K562 (cell line): ENCODE measurements around the gene UHMK1.

Experiments
- BRF1 ChIP-seq: IDR thresholded peaks from 3 replicates; pipeline ENCODE4 v1.6.1; 2011; ENCODE audit warnings: borderline replicate concordance, mild to moderate bottlenecking; ENCODE audit not compliant: insufficient read length; ENCODE audit errors: extremely low read depth
- FOXK2 ChIP-seq, 2 experiments: fragments of 450-650 bp; IDR thresholded peaks in 1 of 2; conservative IDR thresholded peaks in 1 of 2; 2 replicates each; pipeline ENCODE4 v1.6.1; 2016; ENCODE audit warnings: low read depth in 2 of 2, mild to moderate bottlenecking in 1 of 2
- NCOA1 ChIP-seq: fragments of 450-650 bp; IDR thresholded peaks from 2 replicates; pipeline ENCODE4 v1.6.1; 2016; ENCODE audit warnings: low read depth
- NR2C1 ChIP-seq, 2 experiments: fragments of 450-650 bp; IDR thresholded peaks; 2 replicates each; pipeline ENCODE4 v1.6.1; 2017; ENCODE audit warnings: mild to moderate bottlenecking in 2 of 2, antibody characterized with exemption in 1 of 2, inconsistent platforms in 1 of 2, missing compliant biosample characterization in 1 of 2, missing genetic modification characterization in 1 of 2
- NR2F6 ChIP-seq: fragments of 450-650 bp; formaldehyde crosslinking; IDR thresholded peaks from 2 replicates; pipeline ENCODE4 v1.4.0; 2020; ENCODE audit warnings: mild to moderate bottlenecking
- SMC3 ChIP-seq: conservative IDR thresholded peaks from 2 replicates; pipeline ENCODE4 v1.6.1; 2011; ENCODE audit warnings: low read depth, low read length, improper control_type of control experiment; ENCODE audit not compliant: insufficient read depth
- SRSF1 ChIP-seq: fragments of 200-400 bp; formaldehyde crosslinking; IDR thresholded peaks from 2 replicates; pipeline ENCODE4 v1.6.1; 2017; ENCODE audit warnings: mild to moderate bottlenecking, low read depth, low read length, moderate library complexity
- TF ChIP-seq, protein P1 (sequence below): fragments of 450-650 bp; IDR thresholded peaks from 2 replicates; pipeline ENCODE4 v1.6.1; 2017; ENCODE audit warnings: antibody characterized with exemption, mild to moderate bottlenecking
- TF ChIP-seq, protein P2 (sequence below): fragments of 250-450 bp; sonication (Bioruptor Pico); IDR thresholded peaks from 2 replicates; pipeline ENCODE4 v1.5.0; 2021; ENCODE audit warnings: mild to moderate bottlenecking, borderline replicate concordance
- TF ChIP-seq, protein P3 (sequence below), 3 experiments: IDR thresholded peaks in 2 of 3; conservative IDR thresholded peaks in 1 of 3; 2 replicates each; pipeline ENCODE4 v1.5.1; 2011 to 2012; ENCODE audit warnings: low read length in 3 of 3, mild to moderate bottlenecking in 3 of 3, control low read depth in 2 of 3, improper control_type of control experiment in 1 of 3, inconsistent platforms in 1 of 3, low read depth in 1 of 3, mixed read lengths in 1 of 3, moderate library complexity in 1 of 3; ENCODE audit not compliant: insufficient read depth in 2 of 3

DNA sequence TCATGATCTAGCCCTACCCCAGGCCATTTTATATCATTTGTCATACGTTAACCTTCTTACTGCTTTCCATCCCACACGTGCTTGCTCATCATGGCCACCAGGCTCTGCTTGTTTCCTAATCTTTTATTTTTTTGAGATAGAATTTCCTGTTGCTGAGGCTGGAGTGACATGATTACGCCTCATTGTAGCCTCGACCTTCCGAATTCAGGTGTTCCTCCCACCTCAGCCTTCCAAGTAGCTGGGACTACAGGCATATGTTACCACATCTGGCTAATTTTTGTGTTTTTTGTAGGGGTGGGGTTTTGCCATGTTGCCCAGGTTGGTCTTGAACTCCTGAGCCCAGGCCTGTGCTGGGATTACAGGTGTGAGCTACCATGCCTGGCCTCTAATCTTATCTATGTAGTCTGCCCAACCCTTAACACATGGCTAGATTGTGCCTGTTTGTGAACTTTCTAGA, 67.2 kb downstream of the UHMK1 start:
- TF ChIP-seq NCOA1 (no peak), FOXK2 (conservative IDR thresholded peaks at IDR 0.05 in 1 of 2, IDR thresholded peaks at IDR 0.05 in 1 of 2; ENCODE audit: low read depth in 2 of 2) (peak; percentile 47 to 64; a peak in 1 of 4 replicates), SMC3 (no peak), BRF1 (no peak), NR2F6 (CRISPR knock-in tag) (no peak), NR2C1 (IDR thresholded peaks at IDR 0.05) (no peak), NR2C1 (tag; IDR thresholded peaks at IDR 0.05) (no peak), SRSF1 (no peak)
- TF ChIP-seq, protein P1, sequence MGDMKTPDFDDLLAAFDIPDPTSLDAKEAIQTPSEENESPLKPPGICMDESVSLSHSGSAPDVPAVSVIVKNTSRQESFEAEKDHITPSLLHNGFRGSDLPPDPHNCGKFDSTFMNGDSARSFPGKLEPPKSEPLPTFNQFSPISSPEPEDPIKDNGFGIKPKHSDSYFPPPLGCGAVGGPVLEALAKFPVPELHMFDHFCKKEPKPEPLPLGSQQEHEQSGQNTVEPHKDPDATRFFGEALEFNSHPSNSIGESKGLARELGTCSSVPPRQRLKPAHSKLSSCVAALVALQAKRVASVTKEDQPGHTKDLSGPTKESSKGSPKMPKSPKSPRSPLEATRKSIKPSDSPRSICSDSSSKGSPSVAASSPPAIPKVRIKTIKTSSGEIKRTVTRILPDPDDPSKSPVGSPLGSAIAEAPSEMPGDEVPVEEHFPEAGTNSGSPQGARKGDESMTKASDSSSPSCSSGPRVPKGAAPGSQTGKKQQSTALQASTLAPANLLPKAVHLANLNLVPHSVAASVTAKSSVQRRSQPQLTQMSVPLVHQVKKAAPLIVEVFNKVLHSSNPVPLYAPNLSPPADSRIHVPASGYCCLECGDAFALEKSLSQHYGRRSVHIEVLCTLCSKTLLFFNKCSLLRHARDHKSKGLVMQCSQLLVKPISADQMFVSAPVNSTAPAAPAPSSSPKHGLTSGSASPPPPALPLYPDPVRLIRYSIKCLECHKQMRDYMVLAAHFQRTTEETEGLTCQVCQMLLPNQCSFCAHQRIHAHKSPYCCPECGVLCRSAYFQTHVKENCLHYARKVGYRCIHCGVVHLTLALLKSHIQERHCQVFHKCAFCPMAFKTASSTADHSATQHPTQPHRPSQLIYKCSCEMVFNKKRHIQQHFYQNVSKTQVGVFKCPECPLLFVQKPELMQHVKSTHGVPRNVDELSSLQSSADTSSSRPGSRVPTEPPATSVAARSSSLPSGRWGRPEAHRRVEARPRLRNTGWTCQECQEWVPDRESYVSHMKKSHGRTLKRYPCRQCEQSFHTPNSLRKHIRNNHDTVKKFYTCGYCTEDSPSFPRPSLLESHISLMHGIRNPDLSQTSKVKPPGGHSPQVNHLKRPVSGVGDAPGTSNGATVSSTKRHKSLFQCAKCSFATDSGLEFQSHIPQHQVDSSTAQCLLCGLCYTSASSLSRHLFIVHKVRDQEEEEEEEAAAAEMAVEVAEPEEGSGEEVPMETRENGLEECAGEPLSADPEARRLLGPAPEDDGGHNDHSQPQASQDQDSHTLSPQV: 0 out of 2 replicates have a peak, but pooled peaks have one; percentile 12
- TF ChIP-seq, protein P2, sequence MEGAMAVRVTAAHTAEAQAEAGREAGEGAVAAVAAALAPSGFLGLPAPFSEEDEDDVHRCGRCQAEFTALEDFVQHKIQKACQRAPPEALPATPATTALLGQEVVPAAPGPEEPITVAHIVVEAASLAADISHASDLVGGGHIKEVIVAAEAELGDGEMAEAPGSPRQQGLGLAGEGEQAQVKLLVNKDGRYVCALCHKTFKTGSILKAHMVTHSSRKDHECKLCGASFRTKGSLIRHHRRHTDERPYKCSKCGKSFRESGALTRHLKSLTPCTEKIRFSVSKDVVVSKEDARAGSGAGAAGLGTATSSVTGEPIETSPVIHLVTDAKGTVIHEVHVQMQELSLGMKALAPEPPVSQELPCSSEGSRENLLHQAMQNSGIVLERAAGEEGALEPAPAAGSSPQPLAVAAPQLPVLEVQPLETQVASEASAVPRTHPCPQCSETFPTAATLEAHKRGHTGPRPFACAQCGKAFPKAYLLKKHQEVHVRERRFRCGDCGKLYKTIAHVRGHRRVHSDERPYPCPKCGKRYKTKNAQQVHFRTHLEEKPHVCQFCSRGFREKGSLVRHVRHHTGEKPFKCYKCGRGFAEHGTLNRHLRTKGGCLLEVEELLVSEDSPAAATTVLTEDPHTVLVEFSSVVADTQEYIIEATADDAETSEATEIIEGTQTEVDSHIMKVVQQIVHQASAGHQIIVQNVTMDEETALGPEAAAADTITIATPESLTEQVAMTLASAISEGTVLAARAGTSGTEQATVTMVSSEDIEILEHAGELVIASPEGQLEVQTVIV (CRISPR knock-in tag): no peak
- TF ChIP-seq, protein P3, sequence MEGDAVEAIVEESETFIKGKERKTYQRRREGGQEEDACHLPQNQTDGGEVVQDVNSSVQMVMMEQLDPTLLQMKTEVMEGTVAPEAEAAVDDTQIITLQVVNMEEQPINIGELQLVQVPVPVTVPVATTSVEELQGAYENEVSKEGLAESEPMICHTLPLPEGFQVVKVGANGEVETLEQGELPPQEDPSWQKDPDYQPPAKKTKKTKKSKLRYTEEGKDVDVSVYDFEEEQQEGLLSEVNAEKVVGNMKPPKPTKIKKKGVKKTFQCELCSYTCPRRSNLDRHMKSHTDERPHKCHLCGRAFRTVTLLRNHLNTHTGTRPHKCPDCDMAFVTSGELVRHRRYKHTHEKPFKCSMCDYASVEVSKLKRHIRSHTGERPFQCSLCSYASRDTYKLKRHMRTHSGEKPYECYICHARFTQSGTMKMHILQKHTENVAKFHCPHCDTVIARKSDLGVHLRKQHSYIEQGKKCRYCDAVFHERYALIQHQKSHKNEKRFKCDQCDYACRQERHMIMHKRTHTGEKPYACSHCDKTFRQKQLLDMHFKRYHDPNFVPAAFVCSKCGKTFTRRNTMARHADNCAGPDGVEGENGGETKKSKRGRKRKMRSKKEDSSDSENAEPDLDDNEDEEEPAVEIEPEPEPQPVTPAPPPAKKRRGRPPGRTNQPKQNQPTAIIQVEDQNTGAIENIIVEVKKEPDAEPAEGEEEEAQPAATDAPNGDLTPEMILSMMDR (IDR thresholded peaks at IDR 0.05 in 2 of 3, conservative IDR thresholded peaks at IDR 0.05 in 1 of 3; ENCODE audit: insufficient read depth in 2 of 3, low read depth in 1 of 3, low read length in 3 of 3): no peak
